ENCODE results near the gene NPHP4. TPM values are rescaled to one million over a fixed set of nuclear protein-coding genes. Genes with fewer than 3 reads are reported as not detected.

The NPHP4 gene
- total and polyA plus RNA-seq, 10 of the 15 experiments (the other 5 are each of a cell fraction or from before 2014, with no cell fraction given) = 0.16 to 10.5 (median 3.1) TPM

DNA sequence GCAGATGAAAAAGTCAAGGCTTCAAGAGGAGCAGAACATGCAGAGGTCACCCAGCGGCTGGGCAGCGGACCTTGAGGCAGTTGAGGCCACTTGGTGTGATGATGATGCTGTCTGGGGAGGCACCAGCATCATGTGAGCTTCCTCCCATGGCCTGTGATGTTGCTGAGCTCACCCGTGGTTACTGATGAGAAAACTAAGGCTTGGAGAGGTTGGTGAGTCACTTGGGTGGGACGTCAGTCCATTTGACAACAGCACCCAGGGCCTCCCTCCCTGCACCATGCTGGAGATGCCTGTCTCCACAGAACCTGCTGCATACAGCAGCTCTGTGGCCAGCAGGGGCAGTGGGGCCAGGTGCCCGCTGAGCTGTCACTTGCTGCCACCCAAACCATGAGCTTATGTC lies 146.8 kb downstream of the NPHP4 start (continued):
- TF ChIP-seq, protein P1, sequence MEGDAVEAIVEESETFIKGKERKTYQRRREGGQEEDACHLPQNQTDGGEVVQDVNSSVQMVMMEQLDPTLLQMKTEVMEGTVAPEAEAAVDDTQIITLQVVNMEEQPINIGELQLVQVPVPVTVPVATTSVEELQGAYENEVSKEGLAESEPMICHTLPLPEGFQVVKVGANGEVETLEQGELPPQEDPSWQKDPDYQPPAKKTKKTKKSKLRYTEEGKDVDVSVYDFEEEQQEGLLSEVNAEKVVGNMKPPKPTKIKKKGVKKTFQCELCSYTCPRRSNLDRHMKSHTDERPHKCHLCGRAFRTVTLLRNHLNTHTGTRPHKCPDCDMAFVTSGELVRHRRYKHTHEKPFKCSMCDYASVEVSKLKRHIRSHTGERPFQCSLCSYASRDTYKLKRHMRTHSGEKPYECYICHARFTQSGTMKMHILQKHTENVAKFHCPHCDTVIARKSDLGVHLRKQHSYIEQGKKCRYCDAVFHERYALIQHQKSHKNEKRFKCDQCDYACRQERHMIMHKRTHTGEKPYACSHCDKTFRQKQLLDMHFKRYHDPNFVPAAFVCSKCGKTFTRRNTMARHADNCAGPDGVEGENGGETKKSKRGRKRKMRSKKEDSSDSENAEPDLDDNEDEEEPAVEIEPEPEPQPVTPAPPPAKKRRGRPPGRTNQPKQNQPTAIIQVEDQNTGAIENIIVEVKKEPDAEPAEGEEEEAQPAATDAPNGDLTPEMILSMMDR (IDR thresholded peaks at IDR 0.05 in 2 of 3, conservative IDR thresholded peaks at IDR 0.05 in 1 of 3; ENCODE audit: control insufficient read depth in 2 of 3, extremely low read depth in 1 of 3, insufficient read depth in 1 of 3, low read depth in 3 of 3, low read length in 3 of 3) = no peak
- TF ChIP-seq, protein P2, sequence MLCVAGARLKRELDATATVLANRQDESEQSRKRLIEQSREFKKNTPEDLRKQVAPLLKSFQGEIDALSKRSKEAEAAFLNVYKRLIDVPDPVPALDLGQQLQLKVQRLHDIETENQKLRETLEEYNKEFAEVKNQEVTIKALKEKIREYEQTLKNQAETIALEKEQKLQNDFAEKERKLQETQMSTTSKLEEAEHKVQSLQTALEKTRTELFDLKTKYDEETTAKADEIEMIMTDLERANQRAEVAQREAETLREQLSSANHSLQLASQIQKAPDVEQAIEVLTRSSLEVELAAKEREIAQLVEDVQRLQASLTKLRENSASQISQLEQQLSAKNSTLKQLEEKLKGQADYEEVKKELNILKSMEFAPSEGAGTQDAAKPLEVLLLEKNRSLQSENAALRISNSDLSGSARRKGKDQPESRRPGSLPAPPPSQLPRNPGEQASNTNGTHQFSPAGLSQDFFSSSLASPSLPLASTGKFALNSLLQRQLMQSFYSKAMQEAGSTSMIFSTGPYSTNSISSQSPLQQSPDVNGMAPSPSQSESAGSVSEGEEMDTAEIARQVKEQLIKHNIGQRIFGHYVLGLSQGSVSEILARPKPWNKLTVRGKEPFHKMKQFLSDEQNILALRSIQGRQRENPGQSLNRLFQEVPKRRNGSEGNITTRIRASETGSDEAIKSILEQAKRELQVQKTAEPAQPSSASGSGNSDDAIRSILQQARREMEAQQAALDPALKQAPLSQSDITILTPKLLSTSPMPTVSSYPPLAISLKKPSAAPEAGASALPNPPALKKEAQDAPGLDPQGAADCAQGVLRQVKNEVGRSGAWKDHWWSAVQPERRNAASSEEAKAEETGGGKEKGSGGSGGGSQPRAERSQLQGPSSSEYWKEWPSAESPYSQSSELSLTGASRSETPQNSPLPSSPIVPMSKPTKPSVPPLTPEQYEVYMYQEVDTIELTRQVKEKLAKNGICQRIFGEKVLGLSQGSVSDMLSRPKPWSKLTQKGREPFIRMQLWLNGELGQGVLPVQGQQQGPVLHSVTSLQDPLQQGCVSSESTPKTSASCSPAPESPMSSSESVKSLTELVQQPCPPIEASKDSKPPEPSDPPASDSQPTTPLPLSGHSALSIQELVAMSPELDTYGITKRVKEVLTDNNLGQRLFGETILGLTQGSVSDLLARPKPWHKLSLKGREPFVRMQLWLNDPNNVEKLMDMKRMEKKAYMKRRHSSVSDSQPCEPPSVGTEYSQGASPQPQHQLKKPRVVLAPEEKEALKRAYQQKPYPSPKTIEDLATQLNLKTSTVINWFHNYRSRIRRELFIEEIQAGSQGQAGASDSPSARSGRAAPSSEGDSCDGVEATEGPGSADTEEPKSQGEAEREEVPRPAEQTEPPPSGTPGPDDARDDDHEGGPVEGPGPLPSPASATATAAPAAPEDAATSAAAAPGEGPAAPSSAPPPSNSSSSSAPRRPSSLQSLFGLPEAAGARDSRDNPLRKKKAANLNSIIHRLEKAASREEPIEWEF (IDR thresholded peaks at IDR 0.05; ENCODE audit: insufficient replicate concordance, low read depth, low read length) = no peak
- TF ChIP-seq EGR1 (IDR thresholded peaks at IDR 0.05; ENCODE audit: borderline replicate concordance in 1 of 2, low read depth in 2 of 2, low read length in 2 of 2) (no peak), PAX5 (IDR thresholded peaks at IDR 0.05; ENCODE audit: borderline replicate concordance, low read depth, low read length) (no peak), BMI1 (IDR thresholded peaks at IDR 0.05; ENCODE audit: borderline replicate concordance) (no peak), EZH2 (IDR thresholded peaks at IDR 0.05; ENCODE audit: borderline replicate concordance, control insufficient read depth, low read depth, low read length) (no peak), ZBED1 (IDR thresholded peaks at IDR 0.05; ENCODE audit: borderline replicate concordance) (no peak), RB1 (IDR thresholded peaks at IDR 0.05; ENCODE audit: borderline replicate concordance) (no peak), TCF3 (IDR thresholded peaks at IDR 0.05; ENCODE audit: borderline replicate concordance, insufficient read depth, low read depth, low read length) (no peak)
- TF ChIP-seq, protein P3, sequence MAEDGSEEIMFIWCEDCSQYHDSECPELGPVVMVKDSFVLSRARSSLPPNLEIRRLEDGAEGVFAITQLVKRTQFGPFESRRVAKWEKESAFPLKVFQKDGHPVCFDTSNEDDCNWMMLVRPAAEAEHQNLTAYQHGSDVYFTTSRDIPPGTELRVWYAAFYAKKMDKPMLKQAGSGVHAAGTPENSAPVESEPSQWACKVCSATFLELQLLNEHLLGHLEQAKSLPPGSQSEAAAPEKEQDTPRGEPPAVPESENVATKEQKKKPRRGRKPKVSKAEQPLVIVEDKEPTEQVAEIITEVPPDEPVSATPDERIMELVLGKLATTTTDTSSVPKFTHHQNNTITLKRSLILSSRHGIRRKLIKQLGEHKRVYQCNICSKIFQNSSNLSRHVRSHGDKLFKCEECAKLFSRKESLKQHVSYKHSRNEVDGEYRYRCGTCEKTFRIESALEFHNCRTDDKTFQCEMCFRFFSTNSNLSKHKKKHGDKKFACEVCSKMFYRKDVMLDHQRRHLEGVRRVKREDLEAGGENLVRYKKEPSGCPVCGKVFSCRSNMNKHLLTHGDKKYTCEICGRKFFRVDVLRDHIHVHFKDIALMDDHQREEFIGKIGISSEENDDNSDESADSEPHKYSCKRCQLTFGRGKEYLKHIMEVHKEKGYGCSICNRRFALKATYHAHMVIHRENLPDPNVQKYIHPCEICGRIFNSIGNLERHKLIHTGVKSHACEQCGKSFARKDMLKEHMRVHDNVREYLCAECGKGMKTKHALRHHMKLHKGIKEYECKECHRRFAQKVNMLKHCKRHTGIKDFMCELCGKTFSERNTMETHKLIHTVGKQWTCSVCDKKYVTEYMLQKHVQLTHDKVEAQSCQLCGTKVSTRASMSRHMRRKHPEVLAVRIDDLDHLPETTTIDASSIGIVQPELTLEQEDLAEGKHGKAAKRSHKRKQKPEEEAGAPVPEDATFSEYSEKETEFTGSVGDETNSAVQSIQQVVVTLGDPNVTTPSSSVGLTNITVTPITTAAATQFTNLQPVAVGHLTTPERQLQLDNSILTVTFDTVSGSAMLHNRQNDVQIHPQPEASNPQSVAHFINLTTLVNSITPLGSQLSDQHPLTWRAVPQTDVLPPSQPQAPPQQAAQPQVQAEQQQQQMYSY (CRISPR knock-in tag; IDR thresholded peaks at IDR 0.05) = no peak
- TF ChIP-seq, protein P4, sequence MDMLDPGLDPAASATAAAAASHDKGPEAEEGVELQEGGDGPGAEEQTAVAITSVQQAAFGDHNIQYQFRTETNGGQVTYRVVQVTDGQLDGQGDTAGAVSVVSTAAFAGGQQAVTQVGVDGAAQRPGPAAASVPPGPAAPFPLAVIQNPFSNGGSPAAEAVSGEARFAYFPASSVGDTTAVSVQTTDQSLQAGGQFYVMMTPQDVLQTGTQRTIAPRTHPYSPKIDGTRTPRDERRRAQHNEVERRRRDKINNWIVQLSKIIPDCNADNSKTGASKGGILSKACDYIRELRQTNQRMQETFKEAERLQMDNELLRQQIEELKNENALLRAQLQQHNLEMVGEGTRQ (IDR thresholded peaks at IDR 0.05; ENCODE audit: borderline replicate concordance, low read depth, low read length) = no peak
- TF ChIP-seq, protein P5, sequence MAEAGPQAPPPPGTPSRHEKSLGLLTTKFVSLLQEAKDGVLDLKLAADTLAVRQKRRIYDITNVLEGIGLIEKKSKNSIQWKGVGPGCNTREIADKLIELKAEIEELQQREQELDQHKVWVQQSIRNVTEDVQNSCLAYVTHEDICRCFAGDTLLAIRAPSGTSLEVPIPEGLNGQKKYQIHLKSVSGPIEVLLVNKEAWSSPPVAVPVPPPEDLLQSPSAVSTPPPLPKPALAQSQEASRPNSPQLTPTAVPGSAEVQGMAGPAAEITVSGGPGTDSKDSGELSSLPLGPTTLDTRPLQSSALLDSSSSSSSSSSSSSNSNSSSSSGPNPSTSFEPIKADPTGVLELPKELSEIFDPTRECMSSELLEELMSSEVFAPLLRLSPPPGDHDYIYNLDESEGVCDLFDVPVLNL (IDR thresholded peaks at IDR 0.05; ENCODE audit: low read depth, low read length) = no peak

Measured in GM12878 (cell line).